Progenitor cell of endocrine pancreas (in vitro differentiated cells): ENCODE measurements around the gene PRR5L. TPM values are rescaled to one million over a fixed set of nuclear protein-coding genes. Genes with fewer than 3 reads are reported as not detected.
"Not testable (repeated sequence)": the region's sequence is repeated elsewhere in the genome, so short reads cannot be mapped to it uniquely, and the experiment has no call there.

Experiments
- DNase-seq: peaks from one replicate; pipeline ENCODE4 v3.0.0; 2021; ENCODE audit warnings: low spot score; ENCODE audit not compliant: unreplicated experiment
- H3K27ac Mint-ChIP-seq: 2 replicates; pipeline ENCODE4 v1.8.0; 2021; ENCODE audit warnings: mild to moderate bottlenecking, moderate library complexity, mixed read lengths
- H3K27me3 Mint-ChIP-seq: 2 replicates; pipeline ENCODE4 v1.8.0; 2021; ENCODE audit warnings: mixed read lengths
- H3K36me3 Mint-ChIP-seq: 2 replicates; pipeline ENCODE4 v1.8.0; 2022; ENCODE audit warnings: mixed read lengths; ENCODE audit not compliant: insufficient read depth
- H3K4me1 Mint-ChIP-seq: 2 replicates; pipeline ENCODE4 v1.8.0; 2021; ENCODE audit warnings: low read depth, mixed read lengths
- H3K4me3 Mint-ChIP-seq: 2 replicates; pipeline ENCODE4 v1.8.0; 2021; ENCODE audit warnings: low read depth, mild to moderate bottlenecking, moderate library complexity, mixed read lengths
- H3K9me3 Mint-ChIP-seq: 2 replicates; pipeline ENCODE4 v1.8.0; 2021; ENCODE audit warnings: low read depth, mixed read lengths
- CTCF ChIP-seq: fragments of 200-600 bp; sonication (generic); IDR thresholded peaks from one replicate; pipeline ENCODE4 v1.5.0; 2021; ENCODE audit warnings: antibody characterized with exemption, mild to moderate bottlenecking; ENCODE audit not compliant: unreplicated experiment
- total RNA-seq: library from RNA; stranded (reverse); gene quantifications from 2 replicates; pipeline ENCODE4 v1.2.1, GENCODE V29; 2021

The PRR5L gene
- total RNA-seq, 1 donor from 2014 or later, result 1.7 TPM

- peaks cover 9% of the 10 kb centered on the region for H3K27me3 Mint-ChIP-seq
- H3K4me1 Mint-ChIP-seq, result no peaks in the 10 kb centered on the region
- no peak for DNase-seq
- H3K27ac Mint-ChIP-seq, result no peak overlapping the region
- H3K4me3 Mint-ChIP-seq, result no peak overlapping the region
- H3K9me3 Mint-ChIP-seq, result no peaks in the 10 kb centered on the region
- TF ChIP-seq CTCF, result no peak
- H3K36me3 Mint-ChIP-seq, result no peaks in the 10 kb centered on the region
These were observed 17.8 kb downstream of the PRR5L start for GRCh38 chr11:36313750-36314433.

- Mint-ChIP-seq H3K9me3 (no peaks in the 10 kb centered on the region), H3K27me3 (peaks cover 8% of the 10 kb centered on the region), H3K4me3 (no peak overlapping the region), H3K36me3 (no peaks in the 10 kb centered on the region), H3K27ac (no peak overlapping the region), H3K4me1 (no peaks in the 10 kb centered on the region)
- no peak for TF ChIP-seq CTCF
- no peak for DNase-seq
These were observed 18.3 kb downstream of the PRR5L start for GRCh38 chr11:36314434-36314767.

GRCh38 chr11:36316049-36316448, 20.0 kb downstream of the PRR5L start:
- TF ChIP-seq CTCF, result no peak
- Mint-ChIP-seq H3K27ac (no peak overlapping the region), H3K9me3 (no peaks in the 10 kb centered on the region), H3K27me3 (peaks cover 8% of the 10 kb centered on the region), H3K4me1 (no peaks in the 10 kb centered on the region), H3K4me3 (no peak overlapping the region), H3K36me3 (no peaks in the 10 kb centered on the region)
- DNase-seq, result no peak

- DNase-seq, result no peak
- Mint-ChIP-seq H3K4me3 (no peak overlapping the region), H3K27me3 (peaks cover 8% of the 10 kb centered on the region), H3K4me1 (no peaks in the 10 kb centered on the region), H3K36me3 (no peaks in the 10 kb centered on the region), H3K9me3 (no peaks in the 10 kb centered on the region), H3K27ac (no peak overlapping the region)
- TF ChIP-seq CTCF, result no peak
These were observed 21.9 kb downstream of the PRR5L start for GRCh38 chr11:36317992-36318391.

GRCh38 chr11:36324956-36325355, 28.9 kb downstream of the PRR5L start:
- not testable (repeated sequence) for H3K4me1 Mint-ChIP-seq, H3K4me3 Mint-ChIP-seq, H3K36me3 Mint-ChIP-seq, H3K9me3 Mint-ChIP-seq, DNase-seq, H3K27ac Mint-ChIP-seq, H3K27me3 Mint-ChIP-seq

- not testable (repeated sequence) for H3K9me3 Mint-ChIP-seq, DNase-seq, H3K36me3 Mint-ChIP-seq, H3K4me1 Mint-ChIP-seq, H3K27me3 Mint-ChIP-seq, H3K4me3 Mint-ChIP-seq, H3K27ac Mint-ChIP-seq
These were observed 29.3 kb downstream of the PRR5L start for GRCh38 chr11:36325403-36325802.
